Spleen (tissue), 7 donors: ENCODE results near the gene PRSS38.

ENCODE experiments used
- CTCF ChIP-seq, 11 experiments: fragments of 200-600 bp in 7 of 11; fragments of 450-650 bp in 4 of 11; sonication (generic) in 4 of 11; IDR thresholded peaks in 8 of 11; conservative IDR thresholded peaks in 3 of 11; 1 replicate in 7 of 11; 2 replicates in 4 of 11; pipeline versions ENCODE4 v1.4.0 to v1.8.0; 2016 to 2021; ENCODE audit warnings: antibody characterized with exemption in 11 of 11, inconsistent platforms in 4 of 11, mild to moderate bottlenecking in 1 of 11
- POLR2A ChIP-seq, 3 donors: fragments of 450-650 bp; IDR thresholded peaks; one replicate each; pipeline ENCODE4 v1.5.1; 2017; ENCODE audit warnings: antibody characterized with exemption in 3 of 3, mild to moderate bottlenecking in 1 of 3
- donor health status: DM: no; HTN: no; CAD: no; lungs with moderate emphysema.
- donor health status: DM: no; HTN: no; CAD: no.
- donor health status: DM: no; HTN: no; CAD: no.

GRCh38 chr1:227798078-227798802, 17.2 kb upstream of the PRSS38 start:
- no peak for TF ChIP-seq POLR2A (IDR thresholded peaks at IDR 0.05)
- TF ChIP-seq CTCF (IDR thresholded peaks at IDR 0.05 in 8 of 11, conservative IDR thresholded peaks at IDR 0.05 in 3 of 11), result no peak
